ENCODE data around the gene ZMAT1.

- TF ChIP-seq CTCF (IDR thresholded peaks at IDR 0.05) = no peak
- no peak for TF ChIP-seq POLR2AphosphoS5 (IDR thresholded peaks at IDR 0.05)
- TF ChIP-seq EP300 (IDR thresholded peaks at IDR 0.05) = no peak
Measured at GRCh38 chrX:101950581-101950980, 18.8 kb upstream of the ZMAT1 start.
